OCI-LY7 (cell line): ENCODE results near the gene BCL11A.

Experiments used
- EZH2phosphoT487 ChIP-seq: fragments of 200-600 bp; sonication (generic); IDR thresholded peaks from 2 replicates; pipeline ENCODE4 v1.6.1; 2018; ENCODE audit warnings: low read depth, borderline replicate concordance, mild to moderate bottlenecking, mixed run types, antibody characterized with exemption, low read length, moderate library complexity, mixed read lengths
- TF ChIP-seq, protein P1 (sequence below): fragments of 200-600 bp; sonication (generic); conservative IDR thresholded peaks from 2 replicates; pipeline ENCODE4 v1.5.1; 2014; ENCODE audit warnings: mild to moderate bottlenecking, antibody characterized with exemption, low read length, moderate library complexity, mixed read lengths

DNA sequence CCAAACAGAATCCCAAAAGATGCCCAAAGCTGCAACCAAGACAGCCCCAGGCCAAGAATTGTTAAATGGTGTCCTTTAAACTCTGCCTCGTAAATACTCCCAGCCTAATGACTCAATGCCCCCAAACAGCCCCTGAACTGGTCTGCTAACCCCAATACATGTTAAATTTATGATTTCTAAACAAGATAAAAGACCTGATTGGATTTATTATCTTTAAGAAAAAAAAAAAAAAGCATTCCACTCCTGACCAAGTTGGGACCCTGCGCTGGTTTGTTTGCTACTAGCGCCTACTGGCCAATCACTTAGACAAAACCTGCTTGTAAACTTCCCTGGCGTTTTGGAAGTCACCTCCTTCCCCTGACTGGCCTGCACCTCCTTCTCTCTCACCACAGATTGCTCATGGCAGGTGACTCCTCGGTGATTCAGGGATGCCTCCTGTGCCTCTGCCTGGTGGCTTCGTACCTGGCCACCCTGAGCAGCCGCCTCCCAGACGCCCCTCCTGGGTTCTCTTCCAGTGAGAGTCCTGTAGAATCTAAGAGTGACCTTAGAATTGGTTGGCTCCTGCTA lies 121.3 kb downstream of the BCL11A start:
- TF ChIP-seq, protein P1, sequence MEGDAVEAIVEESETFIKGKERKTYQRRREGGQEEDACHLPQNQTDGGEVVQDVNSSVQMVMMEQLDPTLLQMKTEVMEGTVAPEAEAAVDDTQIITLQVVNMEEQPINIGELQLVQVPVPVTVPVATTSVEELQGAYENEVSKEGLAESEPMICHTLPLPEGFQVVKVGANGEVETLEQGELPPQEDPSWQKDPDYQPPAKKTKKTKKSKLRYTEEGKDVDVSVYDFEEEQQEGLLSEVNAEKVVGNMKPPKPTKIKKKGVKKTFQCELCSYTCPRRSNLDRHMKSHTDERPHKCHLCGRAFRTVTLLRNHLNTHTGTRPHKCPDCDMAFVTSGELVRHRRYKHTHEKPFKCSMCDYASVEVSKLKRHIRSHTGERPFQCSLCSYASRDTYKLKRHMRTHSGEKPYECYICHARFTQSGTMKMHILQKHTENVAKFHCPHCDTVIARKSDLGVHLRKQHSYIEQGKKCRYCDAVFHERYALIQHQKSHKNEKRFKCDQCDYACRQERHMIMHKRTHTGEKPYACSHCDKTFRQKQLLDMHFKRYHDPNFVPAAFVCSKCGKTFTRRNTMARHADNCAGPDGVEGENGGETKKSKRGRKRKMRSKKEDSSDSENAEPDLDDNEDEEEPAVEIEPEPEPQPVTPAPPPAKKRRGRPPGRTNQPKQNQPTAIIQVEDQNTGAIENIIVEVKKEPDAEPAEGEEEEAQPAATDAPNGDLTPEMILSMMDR = no peak
- TF ChIP-seq EZH2phosphoT487 = no peak
